Mesodermal cell (in vitro differentiated cells): Measurements from ENCODE around the gene BEGAIN.

Experiments used
- H3K27ac ChIP-seq: 2 replicates; pipeline ENCODE4 v1.7.0; 2013; ENCODE audit warnings: mild to moderate bottlenecking, low read depth, low read length, moderate library complexity; ENCODE audit not compliant: severe bottlenecking
- H3K36me3 ChIP-seq: 2 replicates; pipeline ENCODE4 v1.7.1; 2013; ENCODE audit warnings: mild to moderate bottlenecking, low read length, moderate library complexity; ENCODE audit not compliant: control insufficient read depth, insufficient read depth
- H3K4me1 ChIP-seq: one replicate; pipeline ENCODE4 v1.7.1; 2013; ENCODE audit warnings: mild to moderate bottlenecking, low read length; ENCODE audit not compliant: insufficient read depth, control insufficient read depth, poor library complexity, severe bottlenecking
- H3K4me3 ChIP-seq: 2 replicates; pipeline ENCODE4 v1.7.0; 2013; ENCODE audit warnings: low read length, control low read depth, mild to moderate bottlenecking; ENCODE audit not compliant: insufficient read depth, poor library complexity, severe bottlenecking; ENCODE audit errors: extremely low read depth
- H3K9me3 ChIP-seq: 2 replicates; pipeline ENCODE4 v1.7.1; 2013; ENCODE audit warnings: mild to moderate bottlenecking, low read length, moderate library complexity; ENCODE audit not compliant: control insufficient read depth
- WGBS, 2 experiments: methylation state at CpG; one replicate each; pipeline ENCODE4 v1.1.5; 2013; ENCODE audit warnings: missing lambda C conversion rate in 2 of 2; ENCODE audit not compliant: insufficient coverage in 2 of 2; 5-methylcytosine and 5-hydroxymethylcytosine counted together

Gene BEGAIN

DNA sequence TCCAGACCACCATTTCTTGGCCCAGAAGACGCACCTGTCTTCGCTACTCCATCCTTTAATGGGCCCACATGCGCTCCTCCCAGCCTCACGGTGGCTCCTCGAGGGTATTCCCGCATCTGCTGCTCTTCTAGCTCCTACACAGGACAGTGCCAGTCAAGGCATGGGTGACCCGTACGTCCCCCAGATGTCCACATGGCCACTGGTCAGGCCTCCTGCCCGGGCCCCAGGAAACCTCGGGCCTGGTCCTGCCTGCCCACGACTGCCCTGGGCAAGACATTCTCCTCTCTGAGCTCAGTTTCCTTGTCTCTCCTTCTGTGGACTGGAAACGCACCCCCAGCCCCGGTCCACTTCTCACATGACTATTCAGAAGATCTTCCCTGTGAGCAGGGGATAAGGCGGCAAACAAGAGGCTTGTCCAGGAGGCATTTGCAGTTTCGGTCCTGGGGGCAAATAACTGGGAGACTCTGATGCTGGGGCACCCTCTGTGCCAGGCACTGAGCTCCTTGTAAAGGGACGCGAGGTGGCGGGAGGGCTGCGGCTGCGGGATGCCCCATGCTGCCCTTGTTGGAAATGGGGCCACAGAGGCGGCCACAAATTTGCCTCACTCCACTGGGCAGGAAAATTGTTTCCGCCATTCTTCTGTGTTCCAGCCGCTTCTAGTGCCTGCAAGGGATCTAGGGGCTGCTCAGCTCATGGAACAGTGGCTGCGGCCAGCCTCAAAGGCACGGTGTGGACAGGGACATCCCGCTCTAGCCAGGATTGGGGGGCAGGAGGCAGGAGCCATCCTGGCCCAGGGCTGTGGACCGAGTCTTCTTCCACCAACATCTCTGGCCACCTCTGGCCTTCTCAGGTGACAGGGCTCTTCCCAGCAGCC lies 6.8 kb upstream of the BEGAIN start:
- Histone ChIP-seq H3K4me3 (no peak overlapping the region), H3K4me1 (no peaks in the 10 kb centered on the region), H3K36me3 (no peaks in the 10 kb centered on the region), H3K27ac (no peak overlapping the region), H3K9me3 (no peaks in the 10 kb centered on the region)
- 92% methylated on average over 24 to 27 of the region's 27 CpGs for WGBS, 2 experiments

DNA sequence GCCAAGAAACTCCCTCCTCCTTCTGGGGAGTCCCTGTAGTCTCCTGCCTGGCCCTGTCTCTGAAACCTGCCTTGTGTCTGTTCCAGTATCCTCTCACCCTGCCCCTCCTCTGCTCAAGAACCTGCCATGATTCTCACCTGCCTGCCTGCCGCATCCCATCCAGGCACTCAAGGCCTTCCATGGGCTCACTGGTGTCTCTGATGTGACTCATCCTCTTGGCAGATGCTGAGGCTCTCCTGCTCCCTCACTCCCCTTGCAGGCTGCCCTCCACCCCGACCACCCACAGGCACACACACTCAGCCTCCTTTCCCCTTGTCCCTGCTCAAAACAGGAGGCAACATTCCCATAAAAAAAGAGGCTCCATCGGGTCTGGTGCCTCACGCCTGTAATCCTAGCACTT lies 5.8 kb upstream of the BEGAIN start:
- Histone ChIP-seq H3K4me1 (no peaks in the 10 kb centered on the region), H3K27ac (no peak overlapping the region), H3K36me3 (no peaks in the 10 kb centered on the region), H3K9me3 (no peaks in the 10 kb centered on the region), H3K4me3 (no peak overlapping the region)
- WGBS, 2 experiments: 67 to 87% methylated on average over 4 of the region's 4 CpGs

DNA sequence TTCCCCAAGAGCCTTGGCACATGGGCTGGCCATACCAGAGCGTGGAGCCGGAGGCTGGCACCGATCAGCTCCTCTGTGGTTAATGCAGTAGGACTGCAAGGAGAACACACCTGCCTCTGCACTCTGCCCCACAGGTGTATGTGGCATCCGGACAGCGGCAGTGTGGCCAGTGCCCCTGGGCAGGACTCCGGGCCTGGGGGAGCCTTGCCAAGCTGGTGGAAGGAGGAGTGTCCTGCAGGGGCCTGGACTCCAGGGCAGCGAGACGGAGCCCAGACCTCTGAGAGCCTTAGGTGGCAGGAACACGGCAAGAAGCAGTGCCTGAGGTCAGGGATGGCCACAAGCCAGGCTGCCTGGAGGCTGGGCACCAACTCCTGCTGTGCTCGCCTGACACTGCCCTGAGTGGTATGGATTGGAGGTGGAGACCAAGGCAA lies 5.3 kb upstream of the BEGAIN start:
- Histone ChIP-seq H3K27ac (no peak overlapping the region), H3K36me3 (no peaks in the 10 kb centered on the region), H3K4me3 (no peak overlapping the region), H3K4me1 (no peaks in the 10 kb centered on the region), H3K9me3 (no peaks in the 10 kb centered on the region)
- WGBS, 2 experiments: 85 to 92% methylated on average over 7 to 10 of the region's 10 CpGs

DNA sequence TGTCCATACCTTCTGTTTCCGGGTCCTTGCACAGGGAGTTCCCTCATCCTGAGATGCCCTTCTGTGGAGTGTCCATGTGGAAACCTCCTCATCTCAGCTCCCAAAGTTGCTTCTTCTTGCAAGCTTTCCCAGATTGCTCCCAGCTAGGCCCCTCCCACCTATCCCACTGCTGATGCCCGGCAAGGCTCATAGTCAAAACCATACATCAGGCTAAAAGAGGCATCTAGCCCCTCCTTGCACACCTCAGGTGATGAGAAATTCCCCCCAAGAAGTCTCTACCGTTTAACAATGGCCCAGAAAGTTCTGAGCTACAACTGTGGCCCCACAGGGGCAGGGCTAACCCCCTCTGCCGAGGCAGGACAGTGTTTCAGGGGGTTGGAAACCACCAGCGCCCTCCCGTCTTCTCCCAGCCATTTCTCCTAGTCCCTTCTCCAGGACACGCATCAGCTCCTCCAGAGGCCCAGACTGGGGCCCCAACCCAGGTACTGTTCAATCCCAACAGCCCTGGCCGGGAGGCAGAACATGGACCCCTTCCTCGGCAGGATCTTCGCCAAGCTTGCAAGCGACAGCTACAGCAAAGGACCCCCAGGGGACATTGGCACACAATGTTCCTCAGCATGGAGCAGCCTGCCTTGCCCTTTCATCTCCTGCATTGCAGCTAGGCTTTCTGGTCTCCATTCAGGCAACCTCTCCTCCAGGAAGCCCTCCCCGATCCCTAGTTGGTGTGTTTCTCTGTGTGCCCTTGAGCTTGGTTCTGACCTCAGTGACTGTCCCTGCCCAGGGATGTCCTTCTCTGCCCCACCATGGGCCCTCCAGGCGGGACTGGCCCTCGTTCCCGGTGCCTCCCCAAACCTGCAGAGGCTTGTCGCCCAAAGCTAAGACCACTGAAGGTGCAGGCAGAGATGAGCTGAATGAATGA lies 4.5 kb upstream of the BEGAIN start:
- 86 to 87% methylated on average over 12 to 15 of the region's 16 CpGs for WGBS, 2 experiments
- H3K4me1 ChIP-seq: no peaks in the 10 kb centered on the region
- H3K4me3 ChIP-seq: no peak overlapping the region
- H3K27ac ChIP-seq: no peak overlapping the region
- no peaks in the 10 kb centered on the region for H3K9me3 ChIP-seq
- H3K36me3 ChIP-seq: no peaks in the 10 kb centered on the region

DNA sequence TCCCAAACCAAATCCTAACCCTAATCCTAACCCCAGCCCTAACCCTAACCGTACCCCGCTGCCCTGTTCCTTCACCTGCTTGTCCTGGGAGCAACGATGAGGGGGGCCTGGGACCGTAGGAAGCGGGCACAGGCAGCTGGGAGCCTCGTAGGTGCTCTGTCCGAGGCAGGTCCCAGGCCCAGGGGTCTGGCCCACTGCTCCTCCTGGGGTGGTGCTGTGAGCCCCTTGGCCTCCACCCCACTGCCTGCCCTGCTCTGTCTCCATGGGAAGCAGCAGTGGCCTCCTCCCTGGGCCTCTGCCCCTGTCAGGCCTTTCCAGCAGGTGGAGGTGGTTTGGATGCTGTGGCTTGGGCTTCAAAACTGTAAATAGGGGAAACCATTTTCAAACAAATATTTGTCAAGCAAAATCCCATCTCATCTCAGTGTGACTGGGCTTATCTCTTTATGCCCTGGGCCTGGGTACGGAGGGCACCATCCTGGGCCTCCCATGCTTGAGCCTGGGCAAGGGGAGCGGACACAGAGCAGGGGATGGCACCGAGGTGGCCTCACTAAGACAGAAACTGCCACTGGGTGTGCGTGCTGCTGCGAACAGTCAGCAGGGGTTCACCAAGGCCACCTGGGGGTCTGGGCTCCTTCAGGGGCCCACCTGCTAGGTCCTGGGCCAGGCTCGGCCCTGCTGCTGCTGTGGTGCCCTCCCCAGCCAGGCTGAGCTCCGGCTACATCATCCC lies 3.7 kb upstream of the BEGAIN start:
- H3K36me3 ChIP-seq: no peaks in the 10 kb centered on the region
- H3K9me3 ChIP-seq: no peaks in the 10 kb centered on the region
- H3K27ac ChIP-seq: no peak overlapping the region
- 90 to 95% methylated on average over 13 to 14 of the region's 14 CpGs for WGBS, 2 experiments
- no peak overlapping the region for H3K4me3 ChIP-seq
- H3K4me1 ChIP-seq: peaks cover 4% of the 10 kb centered on the region

DNA sequence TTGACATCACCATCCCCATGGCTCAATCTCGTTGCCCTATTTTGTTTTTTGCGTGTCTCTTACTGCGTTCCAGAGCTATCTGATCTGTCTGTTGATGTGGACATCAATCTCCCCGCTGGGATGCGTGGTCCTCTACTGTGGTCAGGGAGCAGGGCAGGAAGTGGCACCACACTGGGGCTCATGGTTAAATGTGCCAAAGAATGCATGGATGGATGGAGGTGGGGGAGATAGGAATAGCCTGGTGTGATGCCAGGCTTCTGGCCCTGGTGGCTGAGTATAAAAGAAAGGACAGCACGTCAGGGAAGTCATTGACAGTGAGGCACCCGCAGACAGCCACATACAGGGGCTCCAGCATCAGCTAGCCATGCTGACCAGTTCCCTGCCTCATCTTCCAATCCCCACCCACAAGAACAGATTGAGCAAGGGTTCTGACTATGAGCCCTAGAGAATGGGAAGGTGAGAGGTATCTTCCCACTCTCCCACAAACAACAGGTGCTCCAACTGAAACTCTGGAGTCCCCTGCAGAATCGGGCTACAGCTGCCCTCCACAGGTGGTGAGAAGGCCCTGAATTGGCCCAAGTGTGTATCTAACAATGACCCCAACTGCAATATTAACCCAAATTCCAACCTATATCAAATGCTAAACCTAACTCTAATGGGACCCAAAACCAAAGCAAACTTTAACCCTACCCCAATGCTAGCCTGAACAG lies 2.7 kb upstream of the BEGAIN start:
- Histone ChIP-seq H3K27ac (no peak overlapping the region), H3K36me3 (no peaks in the 10 kb centered on the region), H3K4me1 (peaks cover 4% of the 10 kb centered on the region), H3K9me3 (no peaks in the 10 kb centered on the region), H3K4me3 (no peak overlapping the region)
- WGBS, 2 experiments: 95 to 100% methylated on average over 4 to 8 of the region's 8 CpGs

DNA sequence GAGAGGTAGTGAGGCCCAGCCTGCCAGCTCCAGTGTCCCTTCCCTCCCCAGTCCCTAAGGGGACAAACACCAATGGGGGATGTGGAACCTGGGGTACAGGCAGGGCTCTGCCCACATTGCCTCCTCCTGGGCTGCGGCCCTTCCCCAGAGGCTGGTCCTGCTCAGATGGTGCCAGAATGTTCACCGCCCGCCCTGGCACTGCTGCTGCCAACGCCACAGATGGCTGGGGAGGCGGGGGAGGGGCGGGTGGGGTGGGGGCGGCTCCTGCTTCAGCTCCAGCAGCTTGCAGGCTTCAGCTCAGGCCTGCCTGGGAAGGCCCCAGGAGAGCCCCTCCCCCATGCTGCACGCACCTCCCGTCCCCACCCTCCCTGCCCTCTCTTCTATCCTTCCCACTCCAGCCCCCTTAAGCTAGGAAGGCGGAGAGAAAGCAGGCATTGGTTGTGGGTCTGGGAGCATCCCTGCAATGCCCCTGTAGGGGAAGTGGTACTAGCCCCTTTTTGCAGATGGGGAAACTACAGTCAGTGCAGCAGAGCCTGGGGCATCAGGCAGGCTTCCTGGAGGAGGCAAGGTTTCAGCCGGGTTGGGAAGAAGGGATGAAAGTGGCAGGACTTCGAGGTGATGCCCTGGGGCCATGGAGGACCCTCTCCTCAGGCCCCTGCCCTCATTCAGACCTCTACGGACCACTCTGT lies 2.0 kb upstream of the BEGAIN start:
- 80% methylated on average over 5 of the region's 13 CpGs; no CpG with 5 or more reads in 1 of the 2 experiments for WGBS, 2 experiments
- Histone ChIP-seq H3K27ac (no peak overlapping the region), H3K4me3 (no peak overlapping the region), H3K9me3 (no peaks in the 10 kb centered on the region), H3K36me3 (no peaks in the 10 kb centered on the region), H3K4me1 (peaks cover 4% of the 10 kb centered on the region)

DNA sequence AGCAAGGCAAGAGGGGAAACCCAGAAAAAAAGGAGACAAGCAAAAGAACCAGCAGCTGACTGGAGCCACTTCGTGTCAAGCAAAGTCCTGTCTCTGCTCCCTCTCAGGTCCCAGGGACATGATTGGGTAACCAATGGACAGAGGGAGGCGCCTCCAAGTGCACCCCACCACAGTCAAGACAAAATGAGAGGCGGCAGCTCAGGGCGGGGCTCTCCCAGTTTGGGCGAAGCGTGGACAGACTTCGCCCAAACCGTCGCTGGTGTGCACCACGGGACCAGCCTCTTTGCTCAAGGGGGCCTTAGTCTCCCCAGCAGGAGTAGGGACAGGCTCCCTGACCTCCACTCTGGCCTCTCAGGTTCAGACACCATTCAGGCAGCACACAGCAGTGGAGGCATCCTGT lies 1.5 kb upstream of the BEGAIN start:
- no peak overlapping the region for H3K4me3 ChIP-seq
- no peak overlapping the region for H3K27ac ChIP-seq
- no peaks in the 10 kb centered on the region for H3K36me3 ChIP-seq
- 79 to 89% methylated on average over 10 of the region's 10 CpGs for WGBS, 2 experiments
- H3K4me1 ChIP-seq: peaks cover 4% of the 10 kb centered on the region
- no peaks in the 10 kb centered on the region for H3K9me3 ChIP-seq

DNA sequence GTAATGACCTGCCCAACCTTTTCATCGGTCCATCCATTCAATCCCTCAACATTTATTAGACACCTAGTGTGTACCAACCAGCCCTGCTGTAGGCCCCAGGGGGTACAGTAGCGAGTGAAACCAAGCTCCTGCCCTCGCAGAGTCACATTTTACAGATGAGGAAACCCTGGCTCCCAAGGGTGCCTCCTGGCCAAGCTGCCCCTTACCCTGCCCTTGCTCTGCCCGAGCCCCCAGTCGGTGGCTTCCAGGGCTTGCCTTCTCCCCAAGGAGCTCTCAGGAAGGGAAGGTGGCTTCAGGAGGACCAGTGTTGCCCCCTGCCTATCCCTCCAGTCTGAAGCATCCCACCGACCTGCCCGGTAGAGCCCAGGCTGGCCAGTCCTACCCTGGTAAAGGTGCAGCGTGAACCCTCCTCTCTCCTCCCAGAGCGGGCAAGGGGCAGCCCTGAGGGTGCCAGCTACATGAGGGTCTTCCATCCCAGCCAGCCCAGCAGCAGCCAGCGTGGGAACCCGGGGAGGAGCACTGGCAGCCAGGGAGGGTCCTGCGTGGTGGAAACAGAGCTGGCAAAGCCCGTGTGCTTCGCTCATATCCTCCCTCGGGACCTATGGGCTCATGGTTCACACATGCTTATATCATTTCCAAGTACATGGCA lies 670 bp upstream of the BEGAIN start:
- Histone ChIP-seq H3K9me3 (no peaks in the 10 kb centered on the region), H3K4me1 (peaks cover 4% of the 10 kb centered on the region), H3K36me3 (no peaks in the 10 kb centered on the region), H3K27ac (no peak overlapping the region), H3K4me3 (no peak overlapping the region)
- WGBS, 2 experiments: 79 to 81% methylated on average over 13 of the region's 15 CpGs
